PC-9 (cell line): ENCODE data around the gene ZEB2. TPM values are rescaled to one million over a fixed set of nuclear protein-coding genes. Genes with fewer than 3 reads are reported as not detected.
A peak's percentile ranks its signal among the peaks of the same experiment; 100 is the strongest.

Experiments
- BruUV-seq: library from RNA; stranded (reverse); fragments of 400-500 nt; replicated peaks from 2 replicates; lab custom pipeline; 2021; lab: Mats Ljungman, UMichigan
- CTCF ChIA-PET: fragments of 300-600 bp; sonication (Branson Sonifier 250); formaldehyde crosslinking; loops from one replicate; lab custom pipeline; 2022; ENCODE audit warnings: antibody characterized with exemption; lab: Charles Lee
- POLR2A ChIA-PET: fragments of 300-600 bp; sonication (Branson Sonifier 250); formaldehyde crosslinking; loops from one replicate; lab custom pipeline; 2022; ENCODE audit warnings: antibody characterized with exemption; ENCODE audit not compliant: unreplicated experiment; lab: Charles Lee
- DNase-seq, 2 experiments: peaks; one replicate each; pipeline versions ENCODE4 v3.0.0 to v3.0.0-alpha.2; 2015 to 2022; ENCODE audit warnings: mixed read lengths in 1 of 2
- H2AFZ ChIP-seq: fragments of 200-600 bp; sonication (generic); 2 replicates; pipeline ENCODE4 v1.8.1; 2017; ENCODE audit warnings: antibody characterized with exemption
- H3F3A ChIP-seq: fragments of 200-600 bp; sonication (generic); 2 replicates; pipeline ENCODE4 v1.8.1; 2017; ENCODE audit warnings: antibody characterized with exemption, mild to moderate bottlenecking, low read depth; ENCODE audit not compliant: insufficient read depth
- H3K27ac ChIP-seq: fragments of 200-600 bp; sonication (generic); 2 replicates; pipeline ENCODE4 v1.6.1; 2016; ENCODE audit warnings: mixed run types
- H3K27me3 ChIP-seq: fragments of 200-600 bp; sonication (generic); 2 replicates; pipeline ENCODE4 v1.6.1; 2016; ENCODE audit warnings: low read depth, mixed run types; ENCODE audit not compliant: insufficient read depth
- H3K36me3 ChIP-seq: fragments of 200-600 bp; sonication (generic); 2 replicates; pipeline ENCODE4 v1.6.1; 2016; ENCODE audit warnings: low read depth, mixed run types
- H3K4me1 ChIP-seq: fragments of 200-600 bp; sonication (generic); replicated peaks from 2 replicates; pipeline ENCODE4 v1.6.1; 2016; ENCODE audit warnings: mixed run types; ENCODE audit not compliant: insufficient read depth
- H3K4me2 ChIP-seq: fragments of 200-600 bp; sonication (generic); 2 replicates; pipeline ENCODE4 v1.6.1; 2017; ENCODE audit warnings: mixed run types
- H3K4me3 ChIP-seq: fragments of 200-600 bp; sonication (generic); 2 replicates; pipeline ENCODE4 v1.6.1; 2016; ENCODE audit warnings: mixed run types
- H3K79me2 ChIP-seq: fragments of 200-600 bp; sonication (generic); 2 replicates; pipeline ENCODE4 v1.6.1; 2017; ENCODE audit warnings: low read depth, mixed run types
- H3K9me2 ChIP-seq: fragments of 200-600 bp; sonication (generic); 2 replicates; pipeline ENCODE4 v1.8.1; 2017; ENCODE audit warnings: mild to moderate bottlenecking; ENCODE audit not compliant: insufficient read depth
- H3K9me3 ChIP-seq: fragments of 200-600 bp; sonication (generic); 2 replicates; pipeline ENCODE4 v1.8.1; 2016; ENCODE audit warnings: low read depth; ENCODE audit not compliant: insufficient read depth
- H4K20me1 ChIP-seq: fragments of 200-600 bp; sonication (generic); 2 replicates; pipeline ENCODE4 v1.8.1; 2017; ENCODE audit not compliant: insufficient read depth
- EZH2 ChIP-seq: fragments of 200-600 bp; sonication (generic); IDR thresholded peaks from 2 replicates; pipeline ENCODE4 v1.8.0; 2017; ENCODE audit warnings: antibody characterized with exemption, low read depth
- intact Hi-C: fragments of 100-400 bp; cut with micrococcal nuclease; formaldehyde crosslinking; loops from one replicate; pipeline ENCODE4 v1.10.0; 2022; ENCODE audit not compliant: unreplicated experiment
- total RNA-seq: library from RNA; stranded (reverse); gene quantifications from 2 replicates; pipeline ENCODE4 v1.2.3, GENCODE V29; 2021
- TF ChIP-seq, protein P1 (sequence below): fragments of 200-600 bp; sonication (generic); conservative IDR thresholded peaks from 2 replicates; pipeline ENCODE4 v1.6.1; 2017; ENCODE audit warnings: mixed run types, antibody characterized with exemption, mild to moderate bottlenecking, moderate library complexity

Gene ZEB2
- total RNA-seq, 1 experiment from 2014 or later, result 0.09 TPM

DNA sequence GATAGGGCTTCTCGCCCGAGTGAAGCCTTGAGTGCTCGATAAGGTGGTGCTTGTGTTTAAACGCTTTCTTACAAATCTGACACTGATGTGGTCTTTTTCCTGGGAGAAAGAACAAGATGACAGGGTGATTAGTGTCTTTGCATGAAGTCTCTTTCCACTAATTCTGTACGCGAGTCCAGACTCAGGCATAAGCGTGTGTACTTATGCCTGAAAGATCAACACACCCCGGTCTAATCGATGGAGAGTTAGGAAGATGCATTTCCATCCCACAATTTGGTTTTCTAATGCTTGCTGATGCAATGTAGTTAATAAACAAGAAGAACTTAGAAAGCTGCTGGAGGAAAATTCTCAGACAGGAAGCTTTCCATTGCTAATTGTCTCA lies 130.0 kb downstream of the ZEB2 start:
- ChIA-PET POLR2A (no interaction called here), CTCF (no interaction called here)
- TF ChIP-seq, protein P1, sequence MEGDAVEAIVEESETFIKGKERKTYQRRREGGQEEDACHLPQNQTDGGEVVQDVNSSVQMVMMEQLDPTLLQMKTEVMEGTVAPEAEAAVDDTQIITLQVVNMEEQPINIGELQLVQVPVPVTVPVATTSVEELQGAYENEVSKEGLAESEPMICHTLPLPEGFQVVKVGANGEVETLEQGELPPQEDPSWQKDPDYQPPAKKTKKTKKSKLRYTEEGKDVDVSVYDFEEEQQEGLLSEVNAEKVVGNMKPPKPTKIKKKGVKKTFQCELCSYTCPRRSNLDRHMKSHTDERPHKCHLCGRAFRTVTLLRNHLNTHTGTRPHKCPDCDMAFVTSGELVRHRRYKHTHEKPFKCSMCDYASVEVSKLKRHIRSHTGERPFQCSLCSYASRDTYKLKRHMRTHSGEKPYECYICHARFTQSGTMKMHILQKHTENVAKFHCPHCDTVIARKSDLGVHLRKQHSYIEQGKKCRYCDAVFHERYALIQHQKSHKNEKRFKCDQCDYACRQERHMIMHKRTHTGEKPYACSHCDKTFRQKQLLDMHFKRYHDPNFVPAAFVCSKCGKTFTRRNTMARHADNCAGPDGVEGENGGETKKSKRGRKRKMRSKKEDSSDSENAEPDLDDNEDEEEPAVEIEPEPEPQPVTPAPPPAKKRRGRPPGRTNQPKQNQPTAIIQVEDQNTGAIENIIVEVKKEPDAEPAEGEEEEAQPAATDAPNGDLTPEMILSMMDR, result no peak
- H3K27me3 ChIP-seq, result no peaks in the 10 kb centered on the region
- no TSS peak for BruUV-seq
- no peaks in the 10 kb centered on the region for H4K20me1 ChIP-seq
- no peaks in the 10 kb centered on the region for H3K9me3 ChIP-seq
- DNase-seq, result no peak
- no peaks in the 10 kb centered on the region for H3K79me2 ChIP-seq
- intact Hi-C loops, result no loop called here
- H3K4me1 ChIP-seq, result no peaks in the 10 kb centered on the region
- H2AFZ ChIP-seq, result no peak overlapping the region
- H3K9me2 ChIP-seq, result no peaks in the 10 kb centered on the region
- no peak overlapping the region for H3K4me2 ChIP-seq
- H3K36me3 ChIP-seq, result no peaks in the 10 kb centered on the region
- no peak overlapping the region for H3K27ac ChIP-seq
- no peak overlapping the region for H3K4me3 ChIP-seq
- no peaks in the 10 kb centered on the region for H3F3A ChIP-seq

DNA sequence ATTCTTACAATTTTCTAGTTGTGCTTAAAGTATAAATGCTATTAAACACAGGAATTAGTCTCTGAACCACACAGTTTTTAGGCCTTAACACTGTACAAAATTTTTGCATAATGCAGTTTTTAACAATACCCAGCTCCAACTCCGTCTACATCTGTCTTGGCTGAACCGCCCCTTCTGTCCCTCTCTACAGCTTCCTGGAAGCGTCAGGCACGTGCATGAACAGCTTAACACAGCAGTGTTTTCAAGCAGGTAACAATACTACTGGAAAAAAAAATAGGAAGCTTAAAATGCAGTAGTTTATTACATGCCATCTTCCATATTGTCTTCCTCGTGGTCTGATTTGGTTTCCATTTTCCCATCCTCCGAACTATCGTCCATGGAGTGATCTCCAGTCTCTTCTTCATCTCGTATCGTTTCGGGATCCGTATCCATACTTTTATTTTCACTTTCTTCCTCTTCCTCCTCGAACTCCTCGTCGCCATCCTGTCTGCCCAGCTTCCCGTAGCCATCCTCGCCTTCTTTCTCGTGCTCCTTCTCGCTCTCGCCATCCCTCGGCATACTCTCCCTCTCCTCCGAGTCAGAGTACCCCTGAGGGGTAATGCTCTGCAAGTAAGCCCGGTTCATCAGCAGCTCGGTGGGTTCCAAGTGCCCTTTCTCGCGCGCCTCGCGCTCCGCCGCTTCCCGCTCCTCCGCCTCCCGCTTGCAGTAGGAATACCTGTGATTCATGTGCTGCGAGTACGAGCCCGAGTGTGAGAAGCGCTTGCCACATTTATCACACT lies 130.6 kb downstream of the ZEB2 start:
- no peaks in the 10 kb centered on the region for H3K36me3 ChIP-seq
- CTCF ChIA-PET, result interaction anchor here (0.7 kb wide), 1 partner anchor 42 kb away, joined by 4 read pairs; no protein-coding TSS in a partner anchor
- intact Hi-C loops, result no loop called here
- DNase-seq, result peak in 1 of 2 experiments; percentile 25
- H3K27me3 ChIP-seq, result no peaks in the 10 kb centered on the region
- H3K79me2 ChIP-seq, result no peaks in the 10 kb centered on the region
- no peak overlapping the region for H3K27ac ChIP-seq
- H3K4me1 ChIP-seq, result no peaks in the 10 kb centered on the region
- BruUV-seq, result no TSS peak
- no peaks in the 10 kb centered on the region for H3K9me3 ChIP-seq
- TF ChIP-seq EZH2, result no peak
- TF ChIP-seq, protein P1, result no peak
- no peaks in the 10 kb centered on the region for H4K20me1 ChIP-seq
- H2AFZ ChIP-seq, result no peak overlapping the region
- no peak overlapping the region for H3K4me2 ChIP-seq
- H3F3A ChIP-seq, result no peaks in the 10 kb centered on the region
- POLR2A ChIA-PET, result no interaction called here
- H3K9me2 ChIP-seq, result no peaks in the 10 kb centered on the region
- H3K4me3 ChIP-seq, result no peak overlapping the region

DNA sequence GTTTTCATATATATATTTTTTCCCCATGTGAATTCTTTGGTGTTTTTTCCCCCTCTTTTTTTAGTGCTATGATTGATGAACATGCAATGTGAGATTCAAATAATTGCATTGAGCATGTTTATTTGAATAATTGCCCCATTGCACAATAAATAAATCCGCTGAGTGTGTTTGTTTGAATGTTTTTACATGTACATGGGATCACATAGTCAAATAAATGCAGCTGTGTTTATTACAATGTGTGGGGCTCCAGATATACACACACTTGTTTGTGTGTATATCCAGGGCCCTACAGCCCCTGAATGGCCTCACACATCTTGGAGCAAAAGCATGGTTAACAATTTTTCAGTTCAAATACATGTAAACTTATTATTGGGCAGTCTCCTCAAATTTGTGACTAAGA lies 134.5 kb downstream of the ZEB2 start:
- Histone ChIP-seq H2AFZ (no peak overlapping the region), H3K4me1 (no peaks in the 10 kb centered on the region), H4K20me1 (no peaks in the 10 kb centered on the region)

More for the DNA sequence above, 134.5 kb downstream of the ZEB2 start:
- ChIA-PET CTCF (no interaction called here), POLR2A (no interaction called here)
- DNase-seq, result no peak
- TF ChIP-seq, protein P1, result no peak
- no peak for TF ChIP-seq EZH2
- H3K79me2 ChIP-seq, result no peaks in the 10 kb centered on the region
- H3K4me2 ChIP-seq, result no peak overlapping the region
- no peaks in the 10 kb centered on the region for H3K9me2 ChIP-seq
- no peaks in the 10 kb centered on the region for H3K27me3 ChIP-seq
- intact Hi-C loops, result no loop called here
- no peaks in the 10 kb centered on the region for H3K36me3 ChIP-seq
- BruUV-seq, result no TSS peak
- H3K27ac ChIP-seq, result no peak overlapping the region
- H3K4me3 ChIP-seq, result no peak overlapping the region
- H3K9me3 ChIP-seq, result no peaks in the 10 kb centered on the region
- H3F3A ChIP-seq, result no peaks in the 10 kb centered on the region
